Measurements from ENCODE around the gene NAA60.
A peak's percentile ranks its signal among the peaks of the same experiment; 100 is the strongest.

NAA60 gene

DNA sequence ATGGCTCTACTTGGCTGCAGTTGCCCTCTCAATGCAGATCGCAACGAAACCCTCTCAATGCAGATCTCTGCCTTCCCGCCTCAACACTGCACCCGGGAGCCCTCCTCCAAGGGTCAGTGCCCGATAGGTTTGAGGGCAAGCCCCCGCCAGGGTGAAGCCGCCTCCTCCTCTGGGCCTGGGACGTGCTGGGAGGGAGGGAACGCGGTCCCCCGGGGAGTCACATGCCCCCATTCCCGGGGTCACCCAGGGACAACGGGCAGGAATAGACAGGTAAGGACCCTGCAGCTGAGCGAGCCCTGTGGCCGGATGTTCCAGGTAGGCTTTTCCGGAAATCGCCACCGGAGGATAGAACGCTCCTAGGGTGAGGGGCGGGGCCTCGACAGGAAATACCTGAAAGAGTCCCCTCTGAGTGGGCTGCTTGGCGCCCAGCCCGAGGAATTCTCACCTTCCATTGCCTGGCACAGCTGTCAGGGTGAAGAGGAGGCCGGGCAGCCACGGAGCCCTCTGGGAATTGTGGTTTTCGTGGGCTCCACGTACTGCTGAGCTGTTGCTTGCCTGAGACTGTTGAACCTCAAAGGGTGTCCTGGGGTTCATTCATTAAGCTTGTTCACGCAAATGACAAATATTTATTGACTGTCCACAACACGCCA lies 29.6 kb upstream of the NAA60 start:
- TF ChIP-seq, protein P1, sequence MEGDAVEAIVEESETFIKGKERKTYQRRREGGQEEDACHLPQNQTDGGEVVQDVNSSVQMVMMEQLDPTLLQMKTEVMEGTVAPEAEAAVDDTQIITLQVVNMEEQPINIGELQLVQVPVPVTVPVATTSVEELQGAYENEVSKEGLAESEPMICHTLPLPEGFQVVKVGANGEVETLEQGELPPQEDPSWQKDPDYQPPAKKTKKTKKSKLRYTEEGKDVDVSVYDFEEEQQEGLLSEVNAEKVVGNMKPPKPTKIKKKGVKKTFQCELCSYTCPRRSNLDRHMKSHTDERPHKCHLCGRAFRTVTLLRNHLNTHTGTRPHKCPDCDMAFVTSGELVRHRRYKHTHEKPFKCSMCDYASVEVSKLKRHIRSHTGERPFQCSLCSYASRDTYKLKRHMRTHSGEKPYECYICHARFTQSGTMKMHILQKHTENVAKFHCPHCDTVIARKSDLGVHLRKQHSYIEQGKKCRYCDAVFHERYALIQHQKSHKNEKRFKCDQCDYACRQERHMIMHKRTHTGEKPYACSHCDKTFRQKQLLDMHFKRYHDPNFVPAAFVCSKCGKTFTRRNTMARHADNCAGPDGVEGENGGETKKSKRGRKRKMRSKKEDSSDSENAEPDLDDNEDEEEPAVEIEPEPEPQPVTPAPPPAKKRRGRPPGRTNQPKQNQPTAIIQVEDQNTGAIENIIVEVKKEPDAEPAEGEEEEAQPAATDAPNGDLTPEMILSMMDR (IDR thresholded peaks at IDR 0.05; ENCODE audit: low read depth, low read length, missing control alignments), result no peak
- H3K27ac ChIP-seq, result no peak overlapping the region

DNA sequence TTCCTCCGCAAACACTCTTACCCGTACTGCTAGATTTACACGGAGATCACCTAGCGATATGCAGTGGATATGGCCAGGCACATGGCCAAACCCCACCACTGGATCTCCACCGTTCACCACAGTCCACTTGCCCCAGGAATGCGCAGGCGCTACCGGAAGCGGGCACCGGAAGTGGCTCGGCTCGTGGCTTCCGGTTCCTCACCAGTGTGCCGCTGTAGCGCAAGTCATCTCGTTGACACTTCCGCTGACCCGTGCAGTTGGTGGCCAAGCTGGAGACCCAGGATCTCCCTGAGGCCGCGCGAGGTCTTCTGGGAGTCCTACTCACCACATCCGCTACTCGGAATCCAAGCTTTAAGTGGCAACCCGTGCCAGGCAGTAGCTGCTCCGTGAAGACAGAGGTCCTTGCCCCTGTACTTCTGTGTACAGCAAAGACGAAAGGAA lies 11.7 kb upstream of the NAA60 start:
- TF ChIP-seq, protein P1 (IDR thresholded peaks at IDR 0.05; ENCODE audit: low read depth, low read length, missing control alignments), result no peak
- Histone ChIP-seq H3K27me3 (replicated peaks) (no peaks in the 10 kb centered on the region), H3K36me3 (replicated peaks) (peaks cover 4% of the 10 kb centered on the region), H3K4me3 (ENCODE audit: low read depth, low read length) (peak overlapping the region; percentile 34), H3K27ac (no peak overlapping the region)
- in situ Hi-C loops (cut with HindIII; ENCODE audit: low pct_ligation_motif_present, low sequenced_read_pairs), result no loop called here
- peak; percentile 12 for DNase-seq

More for the DNA sequence above, 29.6 kb upstream of the NAA60 start:
- in situ Hi-C loops (cut with HindIII; ENCODE audit: low pct_ligation_motif_present, low sequenced_read_pairs), result no loop called here
- peaks cover 1% of the 10 kb centered on the region for H3K36me3 ChIP-seq (replicated peaks)
- no peaks in the 10 kb centered on the region for H3K27me3 ChIP-seq (replicated peaks)
- no peak for DNase-seq
- no peak overlapping the region for H3K4me3 ChIP-seq (ENCODE audit: low read depth, low read length)

DNA sequence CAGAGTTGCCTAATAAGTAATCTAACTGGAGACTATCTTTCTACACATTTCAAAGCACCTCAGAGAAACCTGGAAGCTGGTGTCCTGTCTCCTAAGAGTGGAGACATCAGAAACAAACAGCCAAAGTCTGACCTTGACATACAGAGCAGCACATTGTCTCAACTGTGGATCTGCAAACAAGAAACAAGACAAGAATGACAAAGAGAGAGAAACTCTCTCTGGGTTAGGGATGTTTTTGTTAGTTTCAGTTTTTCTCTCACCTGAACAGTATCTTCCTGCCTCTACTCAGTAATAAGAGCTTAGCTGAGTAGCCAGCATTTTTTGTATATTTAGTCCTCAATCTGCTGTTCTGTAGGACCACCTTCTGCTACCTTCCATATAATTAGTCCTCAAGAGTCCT lies 9.1 kb upstream of the NAA60 start:
- TF ChIP-seq, protein P1 (IDR thresholded peaks at IDR 0.05; ENCODE audit: low read depth, low read length, missing control alignments), result no peak
- Histone ChIP-seq H3K27me3 (replicated peaks) (no peaks in the 10 kb centered on the region), H3K4me3 (ENCODE audit: low read depth, low read length) (no peak overlapping the region), H3K27ac (no peak overlapping the region), H3K36me3 (replicated peaks) (peaks cover 4% of the 10 kb centered on the region)
- no peak for DNase-seq
- in situ Hi-C loops (cut with HindIII; ENCODE audit: low pct_ligation_motif_present, low sequenced_read_pairs), result no loop called here

DNA sequence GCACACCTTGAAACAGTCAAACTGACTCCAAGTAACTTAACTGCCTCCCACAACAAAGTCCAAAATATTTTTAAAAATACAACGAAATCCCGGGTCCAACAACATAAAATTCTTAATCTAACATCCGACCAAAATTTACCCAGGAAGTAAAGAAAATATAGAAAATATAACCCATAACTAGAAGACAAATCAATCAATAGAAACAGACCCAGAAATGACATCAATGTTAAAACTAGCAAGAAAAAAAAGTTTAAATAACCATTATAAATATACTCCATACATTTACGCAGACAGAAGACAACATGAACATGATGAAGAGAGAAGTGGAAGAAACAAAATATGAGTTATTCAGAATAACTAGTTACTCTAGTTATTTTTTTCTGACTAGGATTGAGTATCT lies 3.8 kb upstream of the NAA60 start:
- Histone ChIP-seq H3K4me3 (ENCODE audit: low read depth, low read length) (no peak overlapping the region), H3K27ac (no peak overlapping the region), H3K36me3 (replicated peaks) (no peaks in the 10 kb centered on the region), H3K27me3 (replicated peaks) (no peaks in the 10 kb centered on the region)
- in situ Hi-C loops (cut with HindIII; ENCODE audit: low pct_ligation_motif_present, low sequenced_read_pairs), result no loop called here
- no peak for DNase-seq
- TF ChIP-seq, protein P1 (IDR thresholded peaks at IDR 0.05; ENCODE audit: low read depth, low read length, missing control alignments), result no peak

DNA sequence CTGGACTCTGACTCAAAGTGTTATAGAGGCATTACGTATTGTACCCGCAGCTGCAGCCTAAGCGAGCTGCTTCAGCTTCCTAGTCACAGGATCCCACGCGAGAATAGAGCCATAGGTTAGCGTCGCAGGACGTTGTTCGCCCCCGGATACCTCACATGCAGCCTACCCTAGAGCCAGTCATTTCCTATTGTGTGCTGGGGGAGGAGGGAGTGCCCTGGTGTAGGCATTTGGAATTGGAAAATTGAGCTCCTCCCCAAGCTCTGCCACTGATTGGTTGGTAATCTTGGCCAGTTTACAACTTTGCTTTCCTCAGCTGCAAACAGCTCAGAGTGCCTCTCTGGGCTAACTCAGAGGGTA lies 530 bp downstream of the NAA60 start:
- peak overlapping the region; percentile 75 for H3K4me3 ChIP-seq (ENCODE audit: low read depth, low read length)
- in situ Hi-C loops (cut with HindIII; ENCODE audit: low pct_ligation_motif_present, low sequenced_read_pairs), result no loop called here
- H3K36me3 ChIP-seq (replicated peaks), result no peaks in the 10 kb centered on the region
- H3K27me3 ChIP-seq (replicated peaks), result no peaks in the 10 kb centered on the region
- TF ChIP-seq, protein P1 (IDR thresholded peaks at IDR 0.05; ENCODE audit: low read depth, low read length, missing control alignments), result peak; percentile 9
- H3K27ac ChIP-seq, result peak overlapping the region; percentile 95
- DNase-seq, result peak; percentile 75

DNA sequence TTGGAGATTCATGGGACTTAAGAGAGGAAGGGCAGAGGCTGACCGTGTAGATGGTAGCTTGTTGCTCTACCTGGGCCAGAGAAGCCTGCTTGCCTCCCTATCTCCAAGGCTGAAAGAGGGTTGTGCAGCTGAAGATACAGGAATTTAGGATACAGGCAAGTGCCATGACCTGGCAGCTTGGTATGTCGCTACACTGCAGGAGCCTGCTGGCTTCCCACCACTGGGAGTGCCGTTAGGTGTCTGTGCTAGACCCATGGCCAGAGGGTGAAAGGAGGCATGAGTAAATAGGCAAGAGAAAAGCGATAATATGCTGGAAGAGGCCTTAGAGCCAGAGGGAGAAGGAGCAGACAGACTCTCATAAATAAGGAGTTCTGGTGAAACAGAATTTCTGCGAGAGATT lies 10.6 kb downstream of the NAA60 start:
- no peak for DNase-seq
- no peaks in the 10 kb centered on the region for H3K36me3 ChIP-seq (replicated peaks)
- TF ChIP-seq, protein P1 (IDR thresholded peaks at IDR 0.05; ENCODE audit: low read depth, low read length, missing control alignments), result no peak
- H3K27ac ChIP-seq, result no peak overlapping the region
- in situ Hi-C loops (cut with HindIII; ENCODE audit: low pct_ligation_motif_present, low sequenced_read_pairs), result no loop called here
- no peaks in the 10 kb centered on the region for H3K27me3 ChIP-seq (replicated peaks)
- no peak overlapping the region for H3K4me3 ChIP-seq (ENCODE audit: low read depth, low read length)
